NCI-H510A treated with DMSO at 0.1 percent for 48 hours (cell line): ENCODE results near the gene KRTAP10-3.
"Not testable (repeated sequence)": the region's sequence is repeated elsewhere in the genome, so short reads cannot be mapped to it uniquely, and the experiment has no call there.

Experiments used
- DNase-seq: peaks from one replicate; lab custom pipeline; 2025; lab: John Stamatoyannopoulos, UW

The KRTAP10-3 gene

GRCh38 chr21:44571296-44571695 lies 12.7 kb upstream of the KRTAP10-3 start:
- DNase-seq = no peak

GRCh38 chr21:44569861-44570517 lies 11.4 kb upstream of the KRTAP10-3 start:
- DNase-seq = no peak

- DNase-seq = no peak
These were observed 10.3 kb upstream of the KRTAP10-3 start for GRCh38 chr21:44568667-44569556.

GRCh38 chr21:44568261-44568660 lies 9.7 kb upstream of the KRTAP10-3 start:
- DNase-seq = no peak

GRCh38 chr21:44567481-44568171 lies 9.0 kb upstream of the KRTAP10-3 start:
- DNase-seq = no peak

- DNase-seq = no peak
These were observed 7.8 kb upstream of the KRTAP10-3 start for GRCh38 chr21:44566403-44566802.

GRCh38 chr21:44564886-44565598 lies 6.4 kb upstream of the KRTAP10-3 start:
- DNase-seq = no peak

GRCh38 chr21:44564099-44564498 lies 5.5 kb upstream of the KRTAP10-3 start:
- no peak for DNase-seq

- DNase-seq = not testable (repeated sequence)
These were observed 293 bp downstream of the KRTAP10-3 start for GRCh38 chr21:44558329-44558675.

GRCh38 chr21:44557491-44558328 lies 885 bp downstream of the KRTAP10-3 start:
- no peak for DNase-seq

GRCh38 chr21:44556879-44557278 lies 1.7 kb downstream of the KRTAP10-3 start:
- DNase-seq = no peak

- DNase-seq = no peak
These were observed 3.3 kb downstream of the KRTAP10-3 start for GRCh38 chr21:44555200-44555875.

GRCh38 chr21:44552681-44553080 lies 5.9 kb downstream of the KRTAP10-3 start:
- DNase-seq = no peak

GRCh38 chr21:44552136-44552535 lies 6.5 kb downstream of the KRTAP10-3 start:
- no peak for DNase-seq

- DNase-seq = no peak
These were observed 7.1 kb downstream of the KRTAP10-3 start, which contains the start of gene KRTAP10-2 for GRCh38 chr21:44551340-44551961. Gene KRTAP10-2, minus strand, starts transcription at chr21:44551505. Its CDS starts 47 bp downstream, at chr21:44551458.

- DNase-seq = no peak
These were observed 7.8 kb downstream of the KRTAP10-3 start for GRCh38 chr21:44550807-44551206.

GRCh38 chr21:44550285-44550684 lies 8.3 kb downstream of the KRTAP10-3 start:
- not testable (repeated sequence) for DNase-seq

GRCh38 chr21:44549525-44550211 lies 8.9 kb downstream of the KRTAP10-3 start:
- DNase-seq = no peak

- DNase-seq = no peak
These were observed 9.7 kb downstream of the KRTAP10-3 start for GRCh38 chr21:44548922-44549321.
